ACHN (cell line): ENCODE data around the gene STK39.
A peak's percentile ranks its signal among the peaks of the same experiment; 100 is the strongest.

ENCODE experiments used
- DNase-seq: peaks from one replicate; pipeline ENCODE4 v3.0.0-alpha.2; 2015
- in situ Hi-C: cut with HindIII; loops from 2 replicates; pipeline ENCODE4 v1.10.0; 2017; ENCODE audit warnings: low sequenced_read_pairs, low pct_ligation_motif_present, low pct_unique_long_range_greater_than_20kb

Gene STK39

DNA sequence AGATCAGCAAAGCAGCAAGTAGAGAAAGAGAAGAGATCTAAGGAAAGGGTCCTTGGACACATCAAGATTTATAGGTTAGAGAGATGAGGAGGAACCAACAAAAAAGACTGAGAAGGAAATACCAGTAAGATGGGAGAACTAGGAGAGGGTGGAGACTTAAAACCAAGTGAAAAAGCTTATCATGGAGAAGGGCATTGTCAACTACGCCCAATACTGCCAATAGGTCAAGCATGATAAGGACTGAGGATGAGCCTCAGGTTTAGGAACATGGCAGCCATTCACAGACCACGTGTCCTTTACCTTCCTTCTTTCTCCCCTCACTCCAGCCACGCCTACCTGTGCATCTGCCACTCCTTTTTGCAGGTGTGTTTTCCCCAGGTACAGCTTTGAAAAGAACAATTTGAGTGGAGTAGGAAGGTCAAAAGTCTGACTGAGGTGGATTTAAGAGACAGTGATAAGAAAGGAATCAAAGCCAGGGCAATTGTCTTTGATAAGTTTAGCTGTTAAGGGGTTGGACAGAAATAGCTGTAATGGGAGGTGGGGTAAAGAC lies 238.7 kb downstream of the STK39 start:
- in situ Hi-C loops = no loop called here
- no peak for DNase-seq

DNA sequence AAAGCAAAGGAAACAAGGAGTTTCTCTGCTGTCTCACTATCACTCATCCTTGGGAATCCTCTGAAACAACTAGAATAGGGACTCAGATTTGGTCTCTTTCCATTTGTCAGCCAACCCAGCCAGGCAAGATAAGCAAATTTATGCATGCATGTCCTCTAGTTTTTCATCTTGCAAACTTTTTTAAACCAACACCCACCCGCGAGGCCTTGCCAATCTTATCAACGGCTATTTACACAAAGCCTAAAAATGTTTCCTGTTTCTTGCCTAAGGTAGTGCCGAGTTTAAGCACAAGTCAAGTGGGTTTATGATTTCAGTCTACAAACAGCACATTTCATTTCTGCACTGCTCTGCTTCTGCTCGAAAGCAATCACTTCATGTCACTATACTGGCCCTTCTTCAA lies 240.9 kb downstream of the STK39 start:
- no peak for DNase-seq
- in situ Hi-C loops = no loop called here

DNA sequence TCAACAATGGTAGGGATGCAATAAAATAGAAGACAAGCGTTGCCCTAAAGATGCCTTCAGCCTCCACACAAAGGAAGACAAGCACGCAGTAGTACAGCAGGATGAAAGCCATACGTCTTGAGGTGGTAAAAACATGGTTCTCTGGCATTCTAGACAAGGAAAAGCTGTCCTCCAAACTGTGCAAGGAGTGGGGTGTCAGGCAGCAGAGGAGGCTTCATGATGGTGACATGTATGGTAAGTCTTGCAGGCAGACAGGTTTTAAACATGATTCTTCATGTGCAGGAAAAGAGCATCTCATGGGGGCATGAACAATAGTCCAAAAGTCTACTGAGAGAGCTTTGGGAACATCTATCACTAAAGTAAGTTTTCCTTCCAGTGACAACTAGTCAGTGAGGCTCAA lies 241.8 kb downstream of the STK39 start:
- DNase-seq = no peak
- in situ Hi-C loops = no loop called here

GRCh38 chr2:168003876-168004275 lies 243.5 kb downstream of the STK39 start:
- in situ Hi-C loops = no loop called here

DNA sequence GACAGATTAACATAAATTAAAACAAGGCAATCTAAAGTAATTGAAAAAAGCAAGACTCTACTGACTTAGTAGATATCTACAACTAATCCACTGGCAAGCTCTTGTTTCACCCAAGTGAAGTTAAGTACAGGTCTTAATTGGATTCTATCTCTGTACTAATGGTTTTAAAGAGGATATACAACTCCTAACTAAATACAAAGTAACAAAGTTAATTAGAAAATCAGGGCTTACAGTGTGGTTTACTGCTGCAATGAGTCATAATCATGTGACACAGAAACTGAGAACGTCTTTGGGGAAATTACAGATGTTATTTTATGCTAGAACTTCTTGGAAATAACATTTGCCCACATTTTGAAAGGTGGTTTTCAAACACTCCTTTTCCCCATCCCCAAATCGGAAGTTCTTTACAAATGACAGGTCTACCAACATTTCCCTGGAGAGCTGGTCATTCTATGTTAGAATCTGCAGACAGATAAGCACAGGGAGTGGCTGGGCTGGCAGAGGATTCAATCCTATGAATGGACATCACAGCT lies 245.3 kb downstream of the STK39 start:
- DNase-seq = no peak
- in situ Hi-C loops = no loop called here

More at GRCh38 chr2:168003876-168004275, 243.5 kb downstream of the STK39 start:
- DNase-seq = no peak

DNA sequence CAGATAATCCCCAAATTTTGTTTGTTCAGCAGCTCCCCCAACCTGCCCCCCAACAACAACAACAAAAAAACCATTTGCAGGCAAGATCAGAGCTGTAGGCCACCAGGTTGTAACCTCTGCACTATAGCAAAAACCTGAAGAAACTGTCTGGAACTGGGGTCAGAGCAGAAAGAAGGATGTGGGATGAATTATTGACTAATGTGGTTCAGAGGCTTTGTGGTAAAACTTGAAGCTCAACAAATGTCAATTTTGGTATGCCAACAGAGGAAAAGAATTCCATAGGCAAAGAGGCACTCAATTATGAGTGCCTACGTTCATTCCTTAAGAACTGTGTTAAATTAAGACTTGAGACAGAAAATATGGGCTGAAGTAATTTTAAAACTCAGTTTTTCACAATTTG lies 255.1 kb downstream of the STK39 start:
- in situ Hi-C loops = no loop called here
- DNase-seq = peak; percentile 42

- in situ Hi-C loops = no loop called here
These were observed 257.3 kb downstream of the STK39 start for GRCh38 chr2:167990062-167990461.

GRCh38 chr2:167988296-167988695 lies 259.1 kb downstream of the STK39 start:
- in situ Hi-C loops = no loop called here
- no peak for DNase-seq

More at GRCh38 chr2:167990062-167990461, 257.3 kb downstream of the STK39 start:
- no peak for DNase-seq

DNA sequence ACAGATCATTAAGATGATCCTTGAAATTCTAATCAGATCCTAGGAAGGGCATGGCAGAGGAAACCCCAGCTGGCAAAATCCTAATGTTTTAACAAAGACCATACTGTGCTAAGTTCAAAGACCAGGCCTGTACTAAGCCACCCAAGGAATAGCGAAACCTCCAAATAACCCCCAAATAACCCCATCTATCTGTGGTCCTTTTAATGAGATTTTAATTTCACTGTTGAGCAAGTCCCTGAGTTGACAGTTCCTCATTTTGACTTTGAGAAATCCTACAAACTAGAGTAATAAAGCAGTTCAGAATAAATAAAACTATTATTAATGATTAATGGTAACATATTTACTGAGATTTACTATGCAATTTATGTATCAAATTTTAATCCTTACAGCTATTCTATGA lies 259.8 kb downstream of the STK39 start:
- DNase-seq = no peak
- in situ Hi-C loops = no loop called here

GRCh38 chr2:167987026-167987425 lies 260.4 kb downstream of the STK39 start:
- DNase-seq = no peak
- in situ Hi-C loops = no loop called here

GRCh38 chr2:167986223-167986622 lies 261.2 kb downstream of the STK39 start:
- in situ Hi-C loops = no loop called here
- DNase-seq = no peak

DNA sequence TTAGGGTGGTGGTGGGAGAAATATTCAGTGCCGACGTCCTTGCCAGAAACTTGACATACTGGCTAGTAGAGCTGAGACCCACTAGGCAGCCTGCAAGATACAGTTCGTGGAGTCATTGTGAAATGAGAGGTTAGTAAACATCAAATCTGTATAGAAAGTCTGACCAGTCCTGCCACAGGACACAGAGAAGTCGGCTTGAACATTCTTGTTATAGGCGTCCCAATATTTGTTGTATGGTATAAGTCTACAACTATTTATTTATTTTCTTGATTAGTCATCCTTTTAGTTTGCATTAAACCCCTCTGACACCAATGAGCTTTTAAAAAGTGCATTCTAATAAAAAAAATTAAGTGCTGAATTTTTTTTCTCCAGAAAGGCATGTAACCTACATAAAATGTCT lies 265.4 kb downstream of the STK39 start:
- in situ Hi-C loops = no loop called here
- DNase-seq = no peak

GRCh38 chr2:167980439-167980838 lies 267.0 kb downstream of the STK39 start:
- in situ Hi-C loops = no loop called here
- DNase-seq = no peak

DNA sequence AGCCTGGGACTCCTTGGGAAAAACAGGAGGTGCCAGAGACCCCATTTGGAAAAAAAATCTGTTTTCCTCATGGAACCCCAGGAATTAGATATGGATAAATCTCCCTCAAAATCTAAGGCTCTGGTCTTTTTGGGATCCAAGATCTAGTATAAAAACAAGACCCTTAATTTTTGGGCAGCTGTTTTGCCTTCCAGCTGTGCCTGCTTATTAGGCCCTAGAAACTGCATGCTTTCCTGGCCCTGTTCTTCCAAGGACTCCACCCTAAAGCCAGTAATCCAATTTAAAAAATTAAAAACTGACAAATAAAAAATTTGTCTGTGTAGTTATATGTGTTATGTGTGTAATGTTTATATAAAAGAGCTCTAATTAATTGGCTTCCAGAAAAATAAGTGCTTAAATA lies 274.6 kb downstream of the STK39 start:
- DNase-seq = no peak
- in situ Hi-C loops = no loop called here

DNA sequence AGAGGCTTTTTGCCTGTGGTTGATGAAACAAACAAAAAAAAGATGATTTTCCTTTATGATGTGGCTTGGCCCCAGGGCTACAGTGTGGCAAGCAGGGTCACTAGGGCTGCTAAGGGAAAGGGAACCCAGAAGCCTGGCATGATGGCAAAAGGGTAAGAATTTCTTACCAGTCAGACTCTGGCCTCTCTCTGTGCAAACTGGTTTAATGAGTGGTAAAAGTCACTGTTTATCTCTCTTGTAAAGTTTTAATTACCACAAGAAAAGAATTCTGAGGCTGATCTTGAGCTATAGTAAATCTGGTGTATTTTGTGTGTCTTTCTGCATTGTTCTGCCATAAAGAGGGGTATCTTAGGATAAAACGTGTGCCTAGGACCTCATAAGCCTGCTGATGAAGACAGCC lies 275.4 kb downstream of the STK39 start:
- in situ Hi-C loops = no loop called here
- DNase-seq = no peak

DNA sequence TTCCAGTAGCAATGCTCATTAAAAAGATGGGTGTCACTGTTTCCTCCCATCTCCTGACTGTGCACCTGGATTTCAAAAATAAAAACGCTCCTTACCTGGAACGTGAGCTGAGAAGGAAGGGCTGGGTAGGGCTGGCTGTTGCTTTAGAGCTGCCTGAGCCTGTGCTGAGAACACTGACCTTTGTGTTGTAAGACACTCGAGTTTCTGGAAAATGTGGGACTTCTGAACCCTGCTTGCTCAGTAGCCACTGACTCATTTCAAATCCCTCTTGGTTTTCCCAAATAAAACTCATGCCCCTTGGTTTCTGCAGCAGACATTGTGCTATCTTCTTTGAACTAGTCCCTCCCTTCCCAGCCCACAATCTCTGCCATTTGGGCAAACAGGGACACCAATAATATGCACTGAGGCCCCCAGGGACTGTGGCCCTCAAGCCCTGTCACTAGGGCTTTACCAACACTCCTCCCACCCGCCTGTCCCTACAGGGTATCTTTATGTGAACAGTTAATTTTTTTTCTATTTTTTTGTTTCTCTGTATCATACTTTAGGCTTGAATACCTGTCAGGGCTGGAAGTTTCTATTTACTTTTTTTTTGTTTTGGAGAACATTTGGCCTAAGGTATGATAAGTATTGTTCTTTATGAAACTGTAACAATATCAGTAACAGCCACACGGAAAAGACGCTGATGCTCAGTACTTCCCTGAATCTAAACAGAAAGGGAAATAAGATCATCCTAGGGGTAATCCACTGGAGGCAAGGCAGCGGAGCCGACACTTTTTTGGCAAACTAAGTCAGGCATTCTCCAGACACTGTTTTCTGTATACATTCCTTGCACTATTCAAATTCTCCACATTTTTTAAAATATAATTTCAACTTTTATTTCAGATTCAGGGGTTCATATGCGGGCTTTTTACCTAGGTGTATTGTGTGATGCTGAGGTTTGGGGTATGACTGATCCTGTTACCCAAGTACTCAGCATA lies 280.2 kb downstream of the STK39 start:
- in situ Hi-C loops = no loop called here
- DNase-seq = no peak

DNA sequence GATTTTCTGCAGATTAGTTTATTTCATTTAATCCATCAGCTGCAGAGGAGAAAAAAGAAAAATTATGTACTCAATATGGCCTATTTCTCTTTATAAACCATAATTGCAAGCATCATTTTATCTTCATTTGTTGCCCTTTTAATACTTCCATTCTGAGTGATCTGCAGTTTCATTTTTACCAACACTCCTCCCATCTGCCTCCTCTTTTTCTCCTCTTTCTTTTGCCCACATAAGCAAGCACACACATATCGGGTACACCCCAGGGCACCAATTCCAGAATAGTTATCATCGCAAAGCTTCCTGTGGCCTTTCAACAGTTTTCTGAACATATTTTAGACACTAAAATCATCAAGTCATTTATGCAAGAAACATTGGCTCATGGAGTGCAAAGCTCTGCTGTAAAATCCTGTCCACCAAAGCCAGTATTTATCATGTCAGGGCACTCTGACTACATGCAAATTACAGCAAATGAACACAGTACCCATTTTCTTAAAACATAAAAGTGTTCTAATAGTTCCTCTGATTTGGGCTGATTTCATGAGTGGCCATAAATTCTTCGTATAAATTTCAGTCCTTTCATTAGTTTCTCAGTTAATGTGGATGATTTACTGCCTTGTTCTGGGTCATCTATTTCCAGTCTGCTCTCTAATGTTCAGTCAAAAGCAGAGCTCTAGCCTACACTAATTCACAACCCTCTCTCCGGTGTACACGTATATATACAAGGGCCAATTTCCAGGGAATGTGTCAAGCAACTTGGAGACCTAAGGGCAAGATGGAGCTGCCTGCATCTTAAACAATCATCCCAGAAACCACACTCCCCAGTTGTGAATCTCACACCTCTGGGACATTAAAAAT lies 281.3 kb downstream of the STK39 start:
- in situ Hi-C loops = no loop called here
- no peak for DNase-seq

- peak; percentile 51 for DNase-seq
- in situ Hi-C loops = no loop called here
These were observed 282.6 kb downstream of the STK39 start for GRCh38 chr2:167964650-167965413.
